Measurements from ENCODE around the gene MRAP2.
"Not testable (repeated sequence)": the region's sequence is repeated elsewhere in the genome, so short reads cannot be mapped to it uniquely, and the experiment has no call there.

Gene MRAP2

GRCh38 chr6:84074988-84075781 lies 41.6 kb downstream of the MRAP2 start:
- DNase-seq (ENCODE audit: low read depth, low spot score), result peak; percentile 66

- no peak for DNase-seq (ENCODE audit: low read depth, low spot score)
Measured at GRCh38 chr6:84077645-84078044, 44.1 kb downstream of the MRAP2 start.

- peak; percentile 36 for DNase-seq (ENCODE audit: low read depth, low spot score)
Measured at GRCh38 chr6:84078335-84078734, 44.8 kb downstream of the MRAP2 start.

GRCh38 chr6:84081222-84081621 lies 47.6 kb downstream of the MRAP2 start:
- no peak for DNase-seq (ENCODE audit: low read depth, low spot score)

GRCh38 chr6:84082689-84083265 lies 49.2 kb downstream of the MRAP2 start:
- peak; percentile 37 for DNase-seq (ENCODE audit: low read depth, low spot score)

GRCh38 chr6:84084705-84085104 lies 51.1 kb downstream of the MRAP2 start:
- DNase-seq (ENCODE audit: low read depth, low spot score), result not testable (repeated sequence)

GRCh38 chr6:84086056-84086455 lies 52.5 kb downstream of the MRAP2 start:
- DNase-seq (ENCODE audit: low read depth, low spot score), result no peak

GRCh38 chr6:84086545-84087429 lies 53.2 kb downstream of the MRAP2 start:
- DNase-seq (ENCODE audit: low read depth, low spot score), result no peak

GRCh38 chr6:84089081-84089480 lies 55.5 kb downstream of the MRAP2 start:
- no peak for DNase-seq (ENCODE audit: low read depth, low spot score)

- no peak for DNase-seq (ENCODE audit: low read depth, low spot score)
Measured at GRCh38 chr6:84089552-84089951, 56.0 kb downstream of the MRAP2 start.

- no peak for DNase-seq (ENCODE audit: low read depth, low spot score)
Measured at GRCh38 chr6:84093441-84094435, 60.2 kb downstream of the MRAP2 start.

GRCh38 chr6:84095156-84095555 lies 61.6 kb downstream of the MRAP2 start:
- no peak for DNase-seq (ENCODE audit: low read depth, low spot score)

- no peak for DNase-seq (ENCODE audit: low read depth, low spot score)
Measured at GRCh38 chr6:84103029-84103428, 69.5 kb downstream of the MRAP2 start.

- not testable (repeated sequence) for DNase-seq (ENCODE audit: low read depth, low spot score)
Measured at GRCh38 chr6:84105215-84105924, 71.8 kb downstream of the MRAP2 start.

- no peak for DNase-seq (ENCODE audit: low read depth, low spot score)
Measured at GRCh38 chr6:84107495-84107894, 73.9 kb downstream of the MRAP2 start.

- not testable (repeated sequence) for DNase-seq (ENCODE audit: low read depth, low spot score)
Measured at GRCh38 chr6:84111351-84111750, 77.8 kb downstream of the MRAP2 start.

- DNase-seq (ENCODE audit: low read depth, low spot score), result not testable (repeated sequence)
Measured at GRCh38 chr6:84114933-84115594, 81.5 kb downstream of the MRAP2 start.

GRCh38 chr6:84118191-84118590 lies 84.6 kb downstream of the MRAP2 start:
- peak; percentile 88 for DNase-seq (ENCODE audit: low read depth, low spot score)

GRCh38 chr6:84119277-84119676 lies 85.7 kb downstream of the MRAP2 start:
- no peak for DNase-seq (ENCODE audit: low read depth, low spot score)

GRCh38 chr6:84123186-84123585 lies 89.6 kb downstream of the MRAP2 start:
- DNase-seq (ENCODE audit: low read depth, low spot score), result no peak

Data from ELF-1 (cell line).